Heart right ventricle (tissue), 16 donors: ENCODE measurements around the gene CCT7. TPM values are rescaled to one million over a fixed set of nuclear protein-coding genes. Genes with fewer than 3 reads are reported as not detected.

Source experiments
- ATAC-seq, 8 donors: fragments of 200-7000 bp; cut with Tn5 transposase; one replicate each; pipeline ENCODE4 v1.9.1; 2020; ENCODE audit warnings: mild to moderate bottlenecking in 8 of 8, moderate library complexity in 8 of 8, moderate number of reproducible peaks in 1 of 8
- DNase-seq, 2 donors: peaks; one replicate each; pipeline ENCODE4 v3.0.0-alpha.2; 2020
- H3K27ac ChIP-seq, 10 donors: fragments of 200-600 bp; sonication (generic) in 2 of 10; one replicate each; pipeline versions ENCODE4 v1.5.0 to v1.8.0; 2020 to 2022; ENCODE audit warnings: mild to moderate bottlenecking in 3 of 10
- H3K27me3 ChIP-seq, 7 donors: fragments of 200-600 bp; one replicate each; pipeline ENCODE4 v1.8.0; 2021 to 2022; ENCODE audit warnings: mild to moderate bottlenecking in 2 of 7
- H3K36me3 ChIP-seq, 9 donors: fragments of 200-600 bp; sonication (generic) in 1 of 9; one replicate each; pipeline versions ENCODE4 v1.5.0 to v1.8.0; 2020 to 2022; ENCODE audit warnings: mild to moderate bottlenecking in 2 of 9
- H3K4me1 ChIP-seq, 9 donors: fragments of 200-600 bp; sonication (generic) in 1 of 9; one replicate each; pipeline versions ENCODE4 v1.5.0 to v1.8.0; 2020 to 2022; ENCODE audit warnings: mild to moderate bottlenecking in 4 of 9
- H3K4me3 ChIP-seq, 10 donors: fragments of 200-600 bp; sonication (generic) in 2 of 10; one replicate each; pipeline versions ENCODE4 v1.5.0 to v1.8.0; 2020 to 2022; ENCODE audit warnings: mild to moderate bottlenecking in 7 of 10, moderate library complexity in 2 of 10
- H3K9me3 ChIP-seq, 11 donors: fragments of 200-600 bp in 10 of 11; sonication (generic) in 2 of 11; one replicate each; pipeline versions ENCODE4 v1.5.0 to v1.8.0; 2013 to 2022; ENCODE audit warnings: mild to moderate bottlenecking in 2 of 11, control low read depth in 1 of 11, moderate library complexity in 1 of 11
- CTCF ChIP-seq, 9 donors: fragments of 200-600 bp; sonication (generic) in 2 of 9; IDR thresholded peaks; one replicate each; pipeline versions ENCODE4 v1.5.0 to v1.8.0; 2021 to 2022; ENCODE audit warnings: antibody characterized with exemption in 9 of 9, mild to moderate bottlenecking in 5 of 9, moderate library complexity in 1 of 9
- WGBS, 2 donors: extraction: QIAGEN DNeasy Blood & Tissue Kit; methylation state at CpG; one replicate each; pipeline ENCODE4 v1.1.7; 2013; ENCODE audit warnings: inconsistent platforms in 1 of 2; 5-methylcytosine and 5-hydroxymethylcytosine counted together
- intact Hi-C, 10 donors: fragments of 100-400 bp; cut with DNase I; formaldehyde crosslinking; loops; one replicate each; pipeline versions ENCODE4 v1.11.1 to v1.14.2; 2022
- polyA plus RNA-seq, 2 donors: library from polyadenylated mRNA; stranded (reverse); fragments of 200-250 nt; gene quantifications; one replicate each; pipeline ENCODE4 v1.2.3, GENCODE V29; 2013
- total RNA-seq, 10 donors: library from RNA; stranded (reverse); fragmentation: NEBNext Ultra II Directional in 3 of 10; extraction: Animal tissue kit (Norgen Biotek cat#: 25700) in 3 of 10; gene quantifications; one replicate each; pipeline versions ENCODE4 v1.2.1 to v1.2.4, GENCODE V29; 2021 to 2023
- donor health status: Arrhythmogenic right ventricular cardiomyopathy.
- donor health status: ischemic (EF 13 %, LVEDD 7.1; RV severe dilation, severe dysfunction).
- donor health status: healthy with polysubstance abuse.
- donor health status: DM: no; HTN: yes; CAD: no.
- donor health status: DM: no; HTN: no; CAD: no.
- donor health status: ischemic (EF 25% LVEDD 6.9; RV normal size, moderate dysfunction).
- donor health status: ischemic (EF 25% LVEDD 5.7; RV mildly dilated, moderate dysfunction).
- donor health status: healthy.
- donor health status: DM: yes; HTN: yes; CAD: no.
- donor health status: Ischemic cardiomyopathy.
- donor health status: ischemic (EF 35%, LVEDD 5.7; RV mildly dilated, moderate dysfunction).
- donor health status: nonischemic (EF 11% LVEDD 7.7; RV severe dilation, severe dysfunction).
- donor health status: DM: yes; HTN: yes; CAD: no.
- donor health status: PGD.
- donor health status: ischemic (EF 29% LVEDD 5.4; RV normal size, mild dysfunction).
- donor health status: nonischemic (EF 23%, LVEDD 6.1; RV moderate dilation, normal function).

Gene CCT7
- total and polyA plus RNA-seq, 12 donors, result 162 to 332 (median 180) TPM

DNA sequence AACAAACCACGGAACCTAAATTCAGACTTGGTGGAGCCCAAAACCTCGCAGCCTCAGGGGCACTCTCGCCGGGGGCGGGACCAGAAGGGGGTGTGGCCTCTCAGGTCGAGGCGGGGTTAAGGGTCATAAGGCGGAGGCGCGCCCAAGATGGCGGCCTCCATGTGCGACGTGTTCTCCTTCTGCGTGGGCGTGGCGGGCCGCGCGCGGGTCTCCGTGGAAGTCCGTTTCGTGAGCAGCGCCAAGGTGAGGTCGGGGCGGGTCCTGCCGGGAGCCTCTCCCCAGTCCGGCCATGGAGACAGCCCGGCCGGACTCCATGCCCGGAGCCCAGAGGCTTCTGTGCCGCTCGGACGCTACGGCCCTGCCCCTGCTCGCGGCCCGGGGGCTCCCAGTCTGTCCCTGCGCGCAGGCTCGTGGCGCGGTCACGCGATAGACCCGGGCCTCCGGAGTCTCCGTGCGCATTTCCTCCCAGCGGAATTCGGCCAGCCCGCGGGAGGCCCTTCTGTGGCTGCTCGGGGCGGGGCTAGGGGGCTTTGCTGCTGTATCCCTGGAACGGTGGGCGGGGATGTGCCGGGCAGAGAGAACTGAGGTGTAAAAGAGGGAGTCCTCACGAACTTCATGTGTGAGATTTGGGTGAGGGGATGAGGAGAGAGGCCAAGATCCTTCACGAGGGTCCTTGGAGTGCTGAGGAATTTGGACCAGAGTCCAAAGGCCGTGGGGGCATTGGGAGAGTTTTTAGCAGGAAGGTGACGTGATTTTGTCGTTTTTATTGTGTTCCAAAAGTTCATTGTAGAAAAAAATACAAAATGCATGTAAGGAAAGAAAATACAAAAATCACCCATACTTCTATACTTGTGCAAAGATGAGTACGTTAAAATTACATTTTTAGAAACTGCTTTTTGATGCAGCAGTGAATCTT lies 19.7 kb upstream of the CCT7 start, which contains the start of gene SMYD5:
Gene SMYD5 (plus strand): TSS at position 126 of the 916 bp plus-strand sequence. CDS start 22 bp downstream, at position 148.
- H3K36me3 ChIP-seq, result peaks cover 0 to 7% (median 0%) of the 10 kb centered on the region in 9 donors
- intact Hi-C loops, result loop anchor here in 1 of 10 donors (5.0 kb wide), 1 partner anchor 37 kb away; no protein-coding TSS in a partner anchor
- peaks cover 0 to 37% (median 24%) of the 10 kb centered on the region in 9 donors for H3K4me1 ChIP-seq
- WGBS, 2 donors, result 1% methylated on average over 64 of the region's 64 CpGs
- H3K9me3 ChIP-seq, result no peaks in the 10 kb centered on the region
- ATAC-seq (peak; percentile 90 to 96 (median 94)), DNase-seq (peak; percentile 86 to 89)
- H3K27ac ChIP-seq, result peak within 1 kb of the TSS in 9 of 10 donors; percentile 57 to 91 (median 80)
- H3K4me3 ChIP-seq, result peak within 1 kb of the TSS; percentile 74 to 97 (median 92)
- no peaks in the 10 kb centered on the region for H3K27me3 ChIP-seq
- TF ChIP-seq CTCF (IDR thresholded peaks at IDR 0.05), result no peak

GRCh38 chr2:73215254-73215653 lies 18.9 kb upstream of the CCT7 start:
- TF ChIP-seq CTCF (IDR thresholded peaks at IDR 0.05), result no peak
- H3K9me3 ChIP-seq, result no peaks in the 10 kb centered on the region
- peak overlapping the region in 5 of 10 donors; percentile 85 to 96 (median 91) for H3K4me3 ChIP-seq
- no peaks in the 10 kb centered on the region for H3K27me3 ChIP-seq
- peaks cover 0 to 14% (median 0%) of the 10 kb centered on the region in 9 donors for H3K36me3 ChIP-seq
- intact Hi-C loops, result no loop called here
- 79 to 82% methylated on average over 4 of the region's 4 CpGs for WGBS, 2 donors
- H3K27ac ChIP-seq, result peak overlapping the region in 1 of 10 donors; percentile 91
- H3K4me1 ChIP-seq, result peaks cover 0 to 37% (median 24%) of the 10 kb centered on the region in 9 donors
- DNase-seq, result no peak
- ATAC-seq, result no peak

DNA sequence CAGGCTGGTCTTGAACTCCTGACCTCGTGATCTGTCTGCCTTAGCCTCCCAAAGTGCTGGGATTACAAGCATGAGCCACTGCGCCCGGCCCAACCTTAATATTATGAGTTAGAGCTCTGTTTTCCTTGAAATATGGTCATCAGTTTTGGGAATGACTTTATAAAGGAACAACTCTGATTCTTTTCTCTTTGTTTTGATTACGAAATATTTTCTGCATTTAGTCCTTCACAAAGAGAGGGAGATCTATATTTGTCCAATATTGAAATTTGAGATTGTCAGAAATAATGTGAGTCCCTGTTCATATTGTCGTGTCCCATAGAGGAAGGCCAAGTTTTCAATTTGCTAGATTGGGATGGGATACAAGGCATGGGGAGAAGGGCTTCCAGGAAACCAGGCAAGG lies 16.9 kb upstream of the CCT7 start:
- intact Hi-C loops, result no loop called here
- ATAC-seq, result no peak
- WGBS, 2 donors, result 95% methylated on average over 5 of the region's 5 CpGs

More for the DNA sequence above, 16.9 kb upstream of the CCT7 start:
- Histone ChIP-seq H3K27ac (no peak overlapping the region), H3K36me3 (peaks cover 0 to 34% (median 6%) of the 10 kb centered on the region in 9 donors), H3K4me3 (no peak overlapping the region), H3K27me3 (no peaks in the 10 kb centered on the region), H3K4me1 (peaks cover 0 to 37% (median 23%) of the 10 kb centered on the region in 9 donors), H3K9me3 (no peaks in the 10 kb centered on the region)
- no peak for TF ChIP-seq CTCF (IDR thresholded peaks at IDR 0.05)
- no peak for DNase-seq
